ENCODE data around the gene ECD.
"Not testable (repeated sequence)": the region's sequence is repeated elsewhere in the genome, so short reads cannot be mapped to it uniquely, and the experiment has no call there.

The ECD gene

DNA sequence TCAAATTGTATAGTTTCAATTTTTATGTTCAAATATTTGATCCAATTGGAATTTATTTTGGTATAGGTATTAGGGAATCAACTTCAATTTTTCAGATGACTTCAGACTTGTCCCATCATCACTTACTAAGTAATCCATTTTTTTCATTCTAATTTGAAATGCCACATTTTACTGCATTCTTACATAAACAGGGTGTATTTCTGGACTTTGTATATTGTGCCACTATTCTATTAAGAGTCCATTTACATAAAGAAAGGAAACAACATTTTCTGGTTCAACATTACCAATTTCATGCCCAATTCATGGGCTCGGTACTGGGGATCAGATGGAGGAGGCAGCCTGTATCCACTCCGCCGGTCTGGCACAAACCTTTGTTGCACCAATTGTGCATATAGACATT lies 15.8 kb downstream of the ECD start:
- no peak for TF ChIP-seq CTCF (IDR thresholded peaks at IDR 0.05; ENCODE audit: low read depth, low read length, missing control alignments)
- H3K4me3 ChIP-seq (ENCODE audit: low read depth, low read length): no peak overlapping the region
- in situ Hi-C loops (cut with HindIII; ENCODE audit: low sequenced_read_pairs): no loop called here
- DNase-seq (ENCODE audit: low read depth): no peak

DNA sequence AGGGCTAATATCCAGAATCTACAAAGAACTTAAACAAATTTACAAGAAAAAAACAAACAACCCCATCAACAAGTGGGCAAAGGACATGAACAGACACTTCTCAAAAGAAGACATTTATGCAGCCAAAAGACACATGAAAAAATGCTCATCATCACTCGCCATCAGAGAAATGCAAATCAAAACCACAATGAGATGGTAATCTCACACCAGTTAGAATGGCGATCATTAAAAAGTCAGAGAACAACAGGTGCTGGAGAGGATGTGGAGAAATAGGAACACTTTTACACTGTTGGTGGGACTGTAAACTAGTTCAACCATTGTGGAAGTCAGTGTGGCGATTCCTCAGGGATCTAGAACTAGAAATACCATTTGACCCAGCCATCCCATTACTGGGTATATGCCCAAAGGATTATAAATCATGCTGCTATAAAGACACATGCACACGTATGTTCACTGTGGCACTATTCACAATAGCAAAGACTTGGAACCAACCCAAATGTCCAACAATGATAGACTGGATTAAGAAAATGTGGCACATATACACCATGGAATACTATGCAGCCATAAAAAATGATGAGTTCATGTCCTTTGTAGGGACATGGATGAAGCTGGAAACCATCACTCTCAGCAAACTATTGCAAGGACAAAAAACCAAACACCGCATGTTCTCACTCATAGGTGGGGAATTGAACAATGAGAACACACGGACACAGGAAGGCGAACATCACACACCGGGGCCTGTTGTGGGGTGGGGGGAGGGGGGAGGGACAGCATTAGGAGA lies 17.0 kb downstream of the ECD start:
- H3K4me3 ChIP-seq (ENCODE audit: low read depth, low read length); in situ Hi-C loops (cut with HindIII; ENCODE audit: low sequenced_read_pairs); DNase-seq (ENCODE audit: low read depth): not testable (repeated sequence)

- in situ Hi-C loops (cut with HindIII; ENCODE audit: low sequenced_read_pairs): no loop called here
- H3K4me3 ChIP-seq (ENCODE audit: low read depth, low read length): no peak overlapping the region
- TF ChIP-seq CTCF (IDR thresholded peaks at IDR 0.05; ENCODE audit: low read depth, low read length, missing control alignments): no peak
- DNase-seq (ENCODE audit: low read depth): no peak
Measured at GRCh38 chr10:73141603-73142002, 26.2 kb downstream of the ECD start.

DNA sequence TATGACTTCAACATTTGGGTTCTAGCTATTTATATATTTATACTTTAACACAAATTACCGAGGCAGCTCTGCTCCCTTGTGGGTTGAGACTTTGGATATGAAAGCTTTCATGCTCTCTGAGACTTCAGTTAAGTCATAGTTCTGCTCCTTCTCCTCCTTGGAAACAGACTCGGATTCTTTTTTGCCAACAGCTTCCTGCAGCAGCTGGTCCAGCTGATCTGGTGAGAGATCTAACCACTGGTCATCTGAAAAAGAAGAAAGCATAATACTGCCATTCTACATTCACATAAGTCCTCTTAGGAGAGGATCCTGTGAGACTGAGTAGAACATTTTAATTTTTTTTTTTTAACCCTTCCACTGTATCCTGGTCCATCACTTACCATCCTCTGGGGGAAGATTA lies 28.6 kb downstream of the ECD start:
- DNase-seq (ENCODE audit: low read depth): no peak
- no peak overlapping the region for H3K4me3 ChIP-seq (ENCODE audit: low read depth, low read length)
- TF ChIP-seq CTCF (IDR thresholded peaks at IDR 0.05; ENCODE audit: low read depth, low read length, missing control alignments): no peak
- in situ Hi-C loops (cut with HindIII; ENCODE audit: low sequenced_read_pairs): loop anchor here (5.0 kb wide), 1 partner anchor 87 kb away; no protein-coding TSS in a partner anchor

DNA sequence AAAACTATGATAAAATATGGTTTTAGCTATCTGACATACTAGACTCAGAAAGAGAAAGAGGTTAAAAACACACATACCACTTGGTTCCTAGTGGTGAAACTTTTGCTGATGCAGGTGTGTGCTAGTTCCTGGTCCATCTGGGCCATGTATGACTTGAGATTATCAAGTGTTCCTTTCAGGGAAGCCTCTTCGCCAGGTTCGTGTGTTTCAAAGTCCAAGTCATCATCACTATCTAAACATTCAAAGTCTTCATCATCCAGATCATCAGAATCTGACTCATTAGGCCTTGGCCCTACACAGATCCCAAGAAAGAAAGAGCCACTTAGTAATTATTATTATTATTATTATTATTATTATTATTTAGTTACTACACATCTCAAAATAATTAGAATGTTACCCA lies 31.2 kb downstream of the ECD start:
- TF ChIP-seq CTCF (IDR thresholded peaks at IDR 0.05; ENCODE audit: low read depth, low read length, missing control alignments): no peak
- in situ Hi-C loops (cut with HindIII; ENCODE audit: low sequenced_read_pairs): loop anchor here (5.0 kb wide), 1 partner anchor 84 kb away; no protein-coding TSS in a partner anchor
- no peak for DNase-seq (ENCODE audit: low read depth)
- no peak overlapping the region for H3K4me3 ChIP-seq (ENCODE audit: low read depth, low read length)

DNA sequence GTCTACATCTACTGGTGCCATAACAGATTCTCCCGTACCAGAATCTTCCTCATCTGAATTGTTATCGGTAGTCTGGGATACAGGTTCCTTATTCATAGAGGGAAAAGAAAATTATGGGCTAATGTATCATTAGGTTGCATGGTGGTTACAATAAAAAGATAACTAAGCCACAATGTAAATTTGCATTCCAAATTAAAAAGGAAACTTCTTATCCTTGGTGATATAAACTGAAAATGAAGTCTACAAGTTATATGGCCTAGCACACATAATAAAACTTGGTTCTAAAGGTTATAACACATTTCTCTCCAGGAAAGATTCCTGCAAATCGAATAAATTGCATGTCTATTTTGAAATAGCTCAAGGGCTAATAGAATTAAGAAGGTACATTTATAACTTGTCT lies 33.1 kb downstream of the ECD start:
- H3K4me3 ChIP-seq (ENCODE audit: low read depth, low read length): no peak overlapping the region
- TF ChIP-seq CTCF (IDR thresholded peaks at IDR 0.05; ENCODE audit: low read depth, low read length, missing control alignments): no peak
- no peak for DNase-seq (ENCODE audit: low read depth)
- in situ Hi-C loops (cut with HindIII; ENCODE audit: low sequenced_read_pairs): loop anchor here (5.0 kb wide), 1 partner anchor 82 kb away; no protein-coding TSS in a partner anchor

DNA sequence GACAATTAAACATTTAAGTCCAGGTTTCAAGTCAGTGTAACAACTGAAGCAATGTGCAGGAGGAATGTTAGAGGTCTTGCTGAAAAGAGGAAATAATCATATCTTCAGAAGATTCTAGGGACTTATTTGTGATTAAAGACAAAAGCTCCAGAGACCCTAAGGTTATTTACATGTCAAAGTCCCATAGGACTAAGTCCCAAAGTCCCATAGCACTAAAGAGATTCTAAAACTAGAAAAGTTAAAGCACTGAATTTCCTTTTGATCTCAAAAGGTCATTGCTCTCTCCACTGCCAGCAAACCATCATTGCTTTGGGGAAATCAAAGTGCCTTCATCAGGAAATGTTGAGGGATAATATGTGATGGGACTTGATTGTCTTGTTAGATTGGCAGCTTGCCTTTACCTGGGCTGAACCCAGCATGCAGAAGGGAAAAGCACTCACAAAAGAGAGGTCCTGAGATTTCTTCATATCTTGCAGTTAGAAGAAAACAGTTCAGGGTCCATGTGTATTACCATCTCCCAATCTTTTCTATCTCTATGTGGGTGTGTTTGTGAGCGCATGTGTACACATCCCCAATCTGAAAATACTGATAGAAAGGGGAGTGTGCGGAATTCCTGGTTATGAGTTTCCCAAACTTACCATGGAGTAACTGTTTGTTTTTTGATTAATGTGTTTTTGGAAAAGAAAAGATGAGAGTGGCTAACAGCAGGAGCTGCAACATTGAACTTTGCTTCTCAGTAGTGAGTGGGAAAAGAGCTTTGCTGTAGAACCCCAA lies 35.7 kb downstream of the ECD start:
- DNase-seq (ENCODE audit: low read depth): no peak
- in situ Hi-C loops (cut with HindIII; ENCODE audit: low sequenced_read_pairs): no loop called here
- no peak overlapping the region for H3K4me3 ChIP-seq (ENCODE audit: low read depth, low read length)
- TF ChIP-seq CTCF (IDR thresholded peaks at IDR 0.05; ENCODE audit: low read depth, low read length, missing control alignments): no peak
